Measurements from ENCODE around the gene PI4K2A.

The PI4K2A gene

GRCh38 chr10:97701438-97702069, 61.1 kb downstream of the PI4K2A start (continued):
- no peak for TF ChIP-seq PATZ1 (tag by site-specific recombination; IDR thresholded peaks at IDR 0.05)
- no peak for TF ChIP-seq YY2 (tag by site-specific recombination; IDR thresholded peaks at IDR 0.05)
- no peak for TF ChIP-seq ZNF398 (tag by site-specific recombination; IDR thresholded peaks at IDR 0.05)
- TF ChIP-seq ZNF16 (tag by site-specific recombination; IDR thresholded peaks at IDR 0.05; ENCODE audit: low read depth) = no peak
- TF ChIP-seq ZNF37A (tag by site-specific recombination; IDR thresholded peaks at IDR 0.05) = no peak
- peak; percentile 56; the same call in 1 of the 2 replicates for TF ChIP-seq PRDM10 (tag by site-specific recombination; IDR thresholded peaks at IDR 0.05)
- TF ChIP-seq WT1 (tag by site-specific recombination; IDR thresholded peaks at IDR 0.05) = peak; percentile 41; the same call in 1 of the 2 replicates
- TF ChIP-seq ZNF529 (tag by site-specific recombination; IDR thresholded peaks at IDR 0.05; ENCODE audit: insufficient replicate concordance) = no peak
- no peak for TF ChIP-seq ZNF510 (tag by site-specific recombination; IDR thresholded peaks at IDR 0.05; ENCODE audit: insufficient replicate concordance)
- no peak for TF ChIP-seq ZNF148 (tag by site-specific recombination; IDR thresholded peaks at IDR 0.05; ENCODE audit: borderline replicate concordance)
- TF ChIP-seq ZNF792 (tag by site-specific recombination; IDR thresholded peaks at IDR 0.05) = no peak
- peak; percentile 70 for TF ChIP-seq ZBTB8A (tag by site-specific recombination; IDR thresholded peaks at IDR 0.05)

GRCh38 chr10:97703398-97704067, 63.1 kb downstream of the PI4K2A start:
- TF ChIP-seq ZNF280C (tag by site-specific recombination; IDR thresholded peaks at IDR 0.05) (no peak), ZNF791 (tag by site-specific recombination; IDR thresholded peaks at IDR 0.05) (no peak), ZNF23 (tag by site-specific recombination; IDR thresholded peaks at IDR 0.05; ENCODE audit: borderline replicate concordance) (no peak), ZNF600 (tag by site-specific recombination; IDR thresholded peaks at IDR 0.05) (no peak), ZNF266 (tag by site-specific recombination; IDR thresholded peaks at IDR 0.05; ENCODE audit: low read depth) (peak; percentile 95), ZNF704 (tag by site-specific recombination; IDR thresholded peaks at IDR 0.05) (no peak), ZNF670 (tag by site-specific recombination; IDR thresholded peaks at IDR 0.05; ENCODE audit: low read depth) (no peak)
- POLR2A ChIA-PET = interaction anchor here (1.2 to 2.6 kb wide), 2 partner anchors 10 to 17 kb away, joined by 6 to 23 read pairs; partner anchors contain the start of genes AVPI1 and MARVELD1
- CTCF ChIA-PET = interaction anchor here (0.8 to 20.4 kb wide), 10 partner anchors 8 to 166 kb away, joined by 4 to 487 read pairs (median 35); partner anchors contain the start of genes AVPI1 and ZFYVE27
- no peak overlapping the region for H3K27ac ChIP-seq (ENCODE audit: extremely low read depth, low read depth, low read length)
- H3K9me3 ChIP-seq (ENCODE audit: control insufficient read depth, insufficient read depth, low read depth, low read length) = no peaks in the 10 kb centered on the region
- no peaks in the 10 kb centered on the region for H3K36me3 ChIP-seq (ENCODE audit: control insufficient read depth in 2 of 2, insufficient read depth in 1 of 2, low read length in 2 of 2)
- no peak overlapping the region for H3K4me3 ChIP-seq (ENCODE audit: low read depth, low read length)
- no peaks in the 10 kb centered on the region for H3K4me1 ChIP-seq (ENCODE audit: control insufficient read depth, insufficient read depth, low read length)
